Esophagus muscularis mucosa (tissue), 2 donors: ENCODE measurements around the gene PLEKHA7.

Experiments
- POLR2A ChIP-seq: fragments of 450-650 bp; IDR thresholded peaks from one replicate; pipeline ENCODE4 v1.6.1; 2017; ENCODE audit warnings: antibody characterized with exemption, moderate library complexity, mild to moderate bottlenecking, low read depth
- POLR2AphosphoS5 ChIP-seq, 2 donors: sonication (generic); formaldehyde crosslinking; IDR thresholded peaks; one replicate each; pipeline ENCODE4 v1.6.1; 2017; ENCODE audit warnings: antibody characterized with exemption in 2 of 2

DNA sequence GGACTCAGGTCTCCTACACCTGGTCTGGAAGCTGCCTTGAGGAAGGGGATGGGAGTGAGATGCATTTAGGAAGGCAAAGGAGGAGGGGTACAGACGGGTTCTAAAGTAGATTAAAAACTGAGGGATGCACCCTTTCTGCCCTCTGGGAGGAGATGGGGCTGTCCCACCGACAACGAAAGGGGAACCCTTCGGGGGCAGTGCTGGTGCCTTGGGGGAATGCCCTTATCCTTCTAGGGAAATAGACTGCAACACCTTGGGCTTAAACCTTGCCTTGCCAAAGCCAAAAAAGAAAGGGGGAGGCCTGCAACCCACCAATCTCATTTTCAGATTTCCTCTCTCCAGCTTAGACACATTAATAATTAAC is 89.8 kb downstream of the PLEKHA7 start:
- TF ChIP-seq POLR2A (no peak), POLR2AphosphoS5 (IDR thresholded peaks at IDR 0.05) (no peak)
